Immature natural killer cell (primary cell): ENCODE results near the gene GOLGA8O. TPM values are rescaled to one million over a fixed set of nuclear protein-coding genes. Genes with fewer than 3 reads are reported as not detected.
"Not testable (repeated sequence)": the region's sequence is repeated elsewhere in the genome, so short reads cannot be mapped to it uniquely, and the experiment has no call there.

Experiments
- DNase-seq, 3 donors: peaks; one replicate each; pipeline ENCODE4 v3.0.0; 2022; ENCODE audit warnings: mixed read lengths in 1 of 3
- H3K27ac Mint-ChIP-seq, 6 donors: one replicate each; pipeline ENCODE4 v1.8.0; 2020; ENCODE audit warnings: mixed read lengths in 6 of 6, mild to moderate bottlenecking in 5 of 6, inconsistent platforms in 4 of 6, moderate library complexity in 3 of 6
- H3K27me3 Mint-ChIP-seq, 3 donors: one replicate each; pipeline ENCODE4 v1.8.0; 2020 to 2021; ENCODE audit warnings: low read depth in 3 of 3, mild to moderate bottlenecking in 3 of 3, mixed read lengths in 3 of 3, moderate library complexity in 3 of 3, inconsistent platforms in 1 of 3
- H3K36me3 Mint-ChIP-seq, 3 donors: one replicate each; pipeline ENCODE4 v1.8.0; 2020; ENCODE audit warnings: mixed read lengths in 3 of 3, inconsistent platforms in 2 of 3, mild to moderate bottlenecking in 2 of 3
- H3K4me1 Mint-ChIP-seq, 2 donors: one replicate each; pipeline ENCODE4 v1.8.0; 2020; ENCODE audit warnings: inconsistent platforms in 2 of 2, mild to moderate bottlenecking in 2 of 2, mixed read lengths in 2 of 2, moderate library complexity in 1 of 2
- H3K4me3 Mint-ChIP-seq, 5 donors: one replicate each; pipeline ENCODE4 v1.8.0; 2020; ENCODE audit warnings: mild to moderate bottlenecking in 5 of 5, mixed read lengths in 5 of 5, inconsistent platforms in 3 of 5, moderate library complexity in 3 of 5
- H3K9me3 Mint-ChIP-seq, 6 donors: one replicate each; pipeline ENCODE4 v1.8.0; 2020; ENCODE audit warnings: mild to moderate bottlenecking in 6 of 6, mixed read lengths in 6 of 6, inconsistent platforms in 4 of 6, moderate library complexity in 3 of 6
- polyA plus RNA-seq, 3 donors: library from polyadenylated mRNA; unstranded; fragments of 300-500 nt; fragmentation: Illumina TruSeq; gene quantifications; one replicate each; pipeline ENCODE4 v1.2.3, GENCODE V29; 2021

The GOLGA8O gene
- polyA plus RNA-seq, result 10 to 100 TPM in 1 of 3 donors, 1 to 10 TPM in 2; 2.3 to 17.1 (median 7.1) TPM

DNA sequence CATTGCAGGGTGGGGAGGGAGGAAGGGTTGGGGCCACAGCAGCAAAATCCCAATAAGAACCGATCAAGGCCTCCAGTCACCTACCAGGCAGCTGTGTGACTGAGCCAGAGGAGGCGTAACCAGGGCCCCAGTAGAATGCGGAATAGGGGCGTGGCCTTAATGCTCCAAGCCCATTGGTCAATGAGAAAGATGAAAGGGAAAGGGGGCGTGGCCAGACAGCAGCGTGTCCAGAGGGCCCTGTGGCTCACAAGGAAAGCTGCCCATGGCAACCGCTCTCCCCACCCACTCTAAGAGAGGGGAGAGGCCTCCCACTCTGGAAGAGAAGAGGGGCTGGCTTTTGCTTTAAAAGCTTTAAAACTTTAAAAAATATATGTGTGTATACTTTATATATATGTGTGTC is at the start of gene GOLGA8O:
TSS of gene GOLGA8O (minus strand) at position 101 of the 400 bp plus-strand sequence. CDS start at position 3, 98 bp downstream.
- H3K4me3 Mint-ChIP-seq, H3K4me1 Mint-ChIP-seq, H3K27ac Mint-ChIP-seq, H3K36me3 Mint-ChIP-seq, H3K9me3 Mint-ChIP-seq, H3K27me3 Mint-ChIP-seq, DNase-seq: not testable (repeated sequence)

GRCh38 chr15:32504152-32504811 is 48.8 kb upstream of the GOLGA8O start:
- not testable (repeated sequence) for H3K27me3 Mint-ChIP-seq, H3K4me3 Mint-ChIP-seq, H3K4me1 Mint-ChIP-seq, H3K27ac Mint-ChIP-seq, DNase-seq, H3K36me3 Mint-ChIP-seq, H3K9me3 Mint-ChIP-seq

DNA sequence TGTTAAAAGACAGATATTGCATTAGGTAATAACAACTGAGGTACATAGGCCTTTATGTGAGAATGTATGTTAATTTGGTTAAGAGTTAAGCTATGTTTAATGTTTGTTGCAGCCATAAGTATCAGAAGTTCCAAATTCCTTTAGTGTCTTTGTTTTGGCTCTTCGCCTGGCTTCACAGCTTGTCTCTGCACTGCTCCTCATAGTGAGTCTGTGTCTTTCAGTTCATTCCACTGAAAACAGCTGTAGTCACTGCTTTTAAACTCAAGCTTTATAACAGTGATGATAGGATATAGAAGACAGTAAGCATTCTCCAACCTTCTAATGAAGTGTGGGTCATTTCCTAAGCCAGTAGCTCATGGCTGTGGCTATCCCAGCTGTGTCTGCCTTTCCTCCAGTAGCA is 47.5 kb upstream of the GOLGA8O start:
- not testable (repeated sequence) for H3K9me3 Mint-ChIP-seq, H3K27me3 Mint-ChIP-seq, H3K4me3 Mint-ChIP-seq, H3K4me1 Mint-ChIP-seq, H3K27ac Mint-ChIP-seq, H3K36me3 Mint-ChIP-seq, DNase-seq

- H3K4me1 Mint-ChIP-seq, H3K27me3 Mint-ChIP-seq, H3K36me3 Mint-ChIP-seq, DNase-seq, H3K4me3 Mint-ChIP-seq, H3K27ac Mint-ChIP-seq, H3K9me3 Mint-ChIP-seq: not testable (repeated sequence)
Measured at GRCh38 chr15:32492768-32493167, 37.3 kb upstream of the GOLGA8O start.

GRCh38 chr15:32486474-32486873 is 31.0 kb upstream of the GOLGA8O start:
- H3K4me3 Mint-ChIP-seq, H3K9me3 Mint-ChIP-seq, H3K4me1 Mint-ChIP-seq, H3K27ac Mint-ChIP-seq, DNase-seq, H3K36me3 Mint-ChIP-seq, H3K27me3 Mint-ChIP-seq: not testable (repeated sequence)

- H3K9me3 Mint-ChIP-seq, H3K27ac Mint-ChIP-seq, H3K4me1 Mint-ChIP-seq, H3K36me3 Mint-ChIP-seq, H3K27me3 Mint-ChIP-seq, H3K4me3 Mint-ChIP-seq: not testable (repeated sequence)
- DNase-seq, result peak in 1 of 3 donors; percentile 1
Measured at GRCh38 chr15:32483377-32483776, 27.9 kb upstream of the GOLGA8O start.

DNA sequence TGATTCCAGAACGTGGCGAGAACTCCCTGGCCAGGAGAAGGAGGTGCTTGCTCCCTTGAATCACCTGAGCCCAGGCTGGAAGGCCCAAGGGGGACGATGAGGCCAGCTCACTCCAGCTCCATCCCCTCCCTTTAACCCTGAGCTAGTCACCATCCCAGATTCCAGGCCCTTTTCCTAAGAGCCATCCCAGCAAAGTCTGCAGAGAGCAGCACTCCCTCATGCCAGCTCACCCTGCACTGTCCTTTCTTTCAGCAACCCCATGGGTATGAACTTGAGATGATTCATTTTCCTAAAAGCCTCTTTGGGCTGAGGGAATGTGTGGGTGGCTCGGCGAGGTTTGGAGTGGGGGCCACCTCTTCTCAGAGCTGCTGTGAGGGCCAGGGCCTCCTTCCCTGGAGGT is 26.2 kb upstream of the GOLGA8O start:
- H3K4me3 Mint-ChIP-seq, H3K36me3 Mint-ChIP-seq, H3K27me3 Mint-ChIP-seq, H3K9me3 Mint-ChIP-seq, H3K4me1 Mint-ChIP-seq, H3K27ac Mint-ChIP-seq, DNase-seq: not testable (repeated sequence)

DNA sequence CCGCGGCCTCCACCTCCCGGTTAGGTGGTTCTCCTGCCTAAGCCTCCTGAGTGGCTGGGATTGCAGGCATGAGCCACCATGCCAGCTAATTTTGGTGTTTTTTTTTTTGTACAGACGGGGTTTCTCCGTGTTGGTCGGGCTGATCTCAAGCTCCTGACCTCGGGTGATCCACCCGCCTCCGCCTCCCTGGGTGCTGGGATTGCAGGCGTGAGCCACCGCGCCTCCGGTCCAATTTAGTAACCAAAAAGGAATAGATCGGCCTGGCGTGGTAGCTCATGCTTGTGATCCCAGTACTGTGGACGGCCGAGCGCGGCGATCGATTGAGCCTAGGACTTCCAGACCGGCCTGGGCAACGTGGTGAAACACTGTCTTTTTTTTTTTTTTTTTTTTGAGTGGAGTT is 12.6 kb upstream of the GOLGA8O start:
- not testable (repeated sequence) for H3K4me1 Mint-ChIP-seq, H3K27ac Mint-ChIP-seq

DNA sequence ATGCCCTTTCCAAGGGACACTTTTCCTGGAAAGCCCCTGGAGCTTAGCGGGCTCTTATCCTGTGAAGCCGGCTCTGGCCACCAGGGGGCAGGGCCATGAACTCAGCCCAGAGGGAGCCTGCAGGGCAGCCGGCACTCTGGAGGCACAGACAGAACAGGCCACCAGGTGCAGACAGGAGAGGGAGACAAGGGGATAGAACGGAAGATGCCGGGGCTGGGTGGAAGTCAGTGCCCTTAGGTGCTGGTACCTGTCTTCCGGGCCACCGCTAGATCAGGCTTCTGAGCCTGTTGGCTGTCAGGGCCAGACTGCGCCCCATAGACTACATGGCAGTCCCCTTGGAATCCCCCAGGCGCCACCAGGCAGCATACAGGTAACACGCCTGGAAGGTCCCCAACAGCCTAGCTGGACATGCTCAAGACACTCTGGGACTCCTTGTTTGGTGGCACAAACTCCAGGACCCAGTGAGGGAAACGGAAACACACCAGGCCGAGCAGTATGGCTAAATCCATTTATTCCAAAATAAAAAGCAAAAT is 14.9 kb downstream of the GOLGA8O start:
- H3K4me1 Mint-ChIP-seq, H3K36me3 Mint-ChIP-seq, H3K9me3 Mint-ChIP-seq, H3K4me3 Mint-ChIP-seq, H3K27me3 Mint-ChIP-seq, H3K27ac Mint-ChIP-seq: not testable (repeated sequence)
- DNase-seq, result peak; percentile 8 to 17 (median 14)

More for the DNA sequence above, 12.6 kb upstream of the GOLGA8O start:
- H3K36me3 Mint-ChIP-seq, DNase-seq, H3K27me3 Mint-ChIP-seq, H3K4me3 Mint-ChIP-seq, H3K9me3 Mint-ChIP-seq: not testable (repeated sequence)

DNA sequence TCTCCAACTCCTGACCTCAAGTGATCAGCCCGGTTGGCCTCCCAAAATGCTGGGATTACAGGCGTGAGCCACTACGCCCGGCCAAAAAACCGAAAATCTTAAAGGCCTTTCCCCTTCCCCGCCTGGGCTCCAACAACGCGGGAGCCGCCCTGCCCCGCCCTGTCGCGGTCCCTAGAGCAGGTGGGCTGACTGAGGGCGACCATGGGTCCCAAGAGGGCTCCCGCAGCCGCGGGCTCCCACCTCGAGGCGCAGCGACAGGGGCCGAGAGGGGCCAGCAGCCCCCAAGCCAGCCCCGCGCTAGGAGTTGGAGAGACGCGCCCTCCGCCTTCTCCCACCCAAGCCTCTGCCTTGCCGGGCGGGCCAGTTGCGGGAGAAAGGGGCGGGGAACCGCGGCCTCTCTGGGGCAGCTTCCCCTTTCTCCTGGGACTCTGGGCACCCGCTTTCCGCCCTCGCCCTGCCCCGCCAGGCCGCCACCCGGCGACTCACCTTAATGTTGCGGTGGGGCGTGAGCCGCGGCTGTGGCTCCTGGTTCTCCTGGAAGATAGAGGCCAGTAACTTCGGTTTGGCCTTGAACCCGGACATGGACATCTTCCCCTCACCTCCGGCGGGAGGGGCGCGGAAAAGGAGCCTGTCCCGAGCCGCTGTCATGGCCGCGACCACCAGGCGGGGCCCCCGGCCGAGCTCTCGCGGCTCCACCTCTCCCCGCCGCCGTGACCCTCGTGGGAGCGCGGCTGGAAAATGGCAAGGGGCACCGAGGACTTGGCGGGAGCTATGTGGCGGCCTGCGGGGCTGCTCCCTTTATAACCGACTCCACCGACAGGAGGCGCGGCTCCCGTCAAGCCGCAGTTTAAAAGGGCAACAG is 21.1 kb downstream of the GOLGA8O start:
- DNase-seq, H3K4me3 Mint-ChIP-seq, H3K27ac Mint-ChIP-seq, H3K4me1 Mint-ChIP-seq, H3K27me3 Mint-ChIP-seq, H3K9me3 Mint-ChIP-seq, H3K36me3 Mint-ChIP-seq: not testable (repeated sequence)

DNA sequence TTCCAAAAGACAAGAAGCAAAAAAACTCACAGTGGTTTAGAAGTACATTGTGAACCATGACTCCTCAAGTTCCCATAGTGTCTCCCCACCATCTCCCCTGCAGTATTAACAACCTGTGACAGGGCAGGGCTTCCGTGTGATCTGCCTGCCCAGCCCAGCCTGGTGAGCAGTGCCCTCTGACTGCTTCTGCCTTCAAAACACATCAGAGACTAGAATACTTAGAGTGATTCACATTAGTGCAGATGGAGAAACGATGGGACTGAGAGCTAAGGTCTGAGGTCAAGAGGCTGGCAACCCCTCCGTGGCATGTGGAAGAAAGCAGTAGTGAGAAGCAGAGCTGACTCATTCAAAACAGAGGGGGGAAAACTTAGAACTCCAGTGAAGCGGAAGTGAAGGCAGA is 27.8 kb downstream of the GOLGA8O start:
- not testable (repeated sequence) for H3K36me3 Mint-ChIP-seq, H3K27ac Mint-ChIP-seq, H3K4me1 Mint-ChIP-seq, DNase-seq, H3K4me3 Mint-ChIP-seq, H3K9me3 Mint-ChIP-seq, H3K27me3 Mint-ChIP-seq

- H3K27me3 Mint-ChIP-seq, DNase-seq, H3K36me3 Mint-ChIP-seq, H3K27ac Mint-ChIP-seq, H3K9me3 Mint-ChIP-seq, H3K4me3 Mint-ChIP-seq, H3K4me1 Mint-ChIP-seq: not testable (repeated sequence)
Measured at GRCh38 chr15:32426511-32426910, 28.9 kb downstream of the GOLGA8O start.

DNA sequence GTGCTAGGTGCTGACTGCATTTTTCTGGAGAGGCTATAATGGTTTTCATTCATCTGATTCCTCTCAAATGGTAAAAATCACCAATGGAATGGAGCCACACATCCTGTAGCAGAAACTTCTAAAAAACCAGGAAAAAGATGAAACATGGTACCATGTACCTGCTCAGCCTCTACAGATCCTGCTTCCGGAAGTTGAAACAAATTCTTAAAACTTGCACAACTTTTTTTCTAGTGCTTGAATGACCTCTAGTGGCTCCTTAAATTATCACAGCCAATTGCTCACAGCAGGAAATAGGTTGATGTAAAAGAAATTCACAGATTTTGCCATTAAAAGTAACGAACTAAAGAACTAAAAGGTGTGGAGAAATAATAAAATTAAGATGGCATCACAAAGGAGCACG is 47.5 kb downstream of the GOLGA8O start:
- H3K9me3 Mint-ChIP-seq, H3K27me3 Mint-ChIP-seq, H3K36me3 Mint-ChIP-seq, H3K4me1 Mint-ChIP-seq, H3K27ac Mint-ChIP-seq, H3K4me3 Mint-ChIP-seq: not testable (repeated sequence)
- DNase-seq, result peak; percentile 17 to 40 (median 32)

- DNase-seq, H3K9me3 Mint-ChIP-seq, H3K36me3 Mint-ChIP-seq, H3K27me3 Mint-ChIP-seq, H3K27ac Mint-ChIP-seq, H3K4me3 Mint-ChIP-seq, H3K4me1 Mint-ChIP-seq: not testable (repeated sequence)
Measured at GRCh38 chr15:32403192-32403591, 52.2 kb downstream of the GOLGA8O start, which contains the start of gene GOLGA8K. Gene GOLGA8K, minus strand, starts transcription at chr15:32403292. Its CDS starts 98 bp downstream, at chr15:32403194.
